Subcutaneous adipose tissue (tissue), 4 donors: Measurements from ENCODE around the gene RPS19BP1. TPM values are rescaled to one million over a fixed set of nuclear protein-coding genes. Genes with fewer than 3 reads are reported as not detected.

ENCODE experiments used
- total RNA-seq, 4 donors: library from RNA; depleted of rRNA; stranded (reverse); fragments of >200 nt; gene quantifications; one replicate each; pipeline ENCODE4 v1.1.0, GENCODE V29; 2016
- TF ChIP-seq, protein P1 (sequence below): fragments of 450-650 bp; IDR thresholded peaks from one replicate; pipeline ENCODE4 v1.5.1; 2016; ENCODE audit warnings: low read depth, mild to moderate bottlenecking, control low read depth, antibody characterized with exemption, moderate library complexity

The RPS19BP1 gene
- total RNA-seq, 4 donors from 2014 or later = 107 to 229 (median 159) TPM

DNA sequence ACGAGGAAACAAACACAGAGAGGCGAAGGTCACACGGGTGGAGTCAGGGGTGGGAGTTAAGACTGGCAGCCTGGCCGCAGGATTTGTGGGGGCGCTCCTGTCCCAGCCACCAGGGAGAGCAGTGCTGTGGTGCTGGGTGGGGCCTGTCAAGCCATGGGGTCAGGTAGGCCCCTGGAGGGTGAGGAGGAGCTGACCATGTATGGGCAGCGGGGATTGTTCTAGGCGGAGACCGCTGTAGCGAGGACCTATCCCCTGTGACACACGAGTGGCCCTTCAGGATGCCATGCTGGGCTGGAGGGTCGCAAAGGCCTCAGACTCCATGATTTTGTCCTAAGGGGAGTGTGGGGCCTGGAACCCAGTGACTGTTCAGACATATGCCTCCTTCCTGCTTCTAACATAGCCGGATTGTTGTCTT, 1.6 kb upstream of the RPS19BP1 start:
- TF ChIP-seq, protein P1, sequence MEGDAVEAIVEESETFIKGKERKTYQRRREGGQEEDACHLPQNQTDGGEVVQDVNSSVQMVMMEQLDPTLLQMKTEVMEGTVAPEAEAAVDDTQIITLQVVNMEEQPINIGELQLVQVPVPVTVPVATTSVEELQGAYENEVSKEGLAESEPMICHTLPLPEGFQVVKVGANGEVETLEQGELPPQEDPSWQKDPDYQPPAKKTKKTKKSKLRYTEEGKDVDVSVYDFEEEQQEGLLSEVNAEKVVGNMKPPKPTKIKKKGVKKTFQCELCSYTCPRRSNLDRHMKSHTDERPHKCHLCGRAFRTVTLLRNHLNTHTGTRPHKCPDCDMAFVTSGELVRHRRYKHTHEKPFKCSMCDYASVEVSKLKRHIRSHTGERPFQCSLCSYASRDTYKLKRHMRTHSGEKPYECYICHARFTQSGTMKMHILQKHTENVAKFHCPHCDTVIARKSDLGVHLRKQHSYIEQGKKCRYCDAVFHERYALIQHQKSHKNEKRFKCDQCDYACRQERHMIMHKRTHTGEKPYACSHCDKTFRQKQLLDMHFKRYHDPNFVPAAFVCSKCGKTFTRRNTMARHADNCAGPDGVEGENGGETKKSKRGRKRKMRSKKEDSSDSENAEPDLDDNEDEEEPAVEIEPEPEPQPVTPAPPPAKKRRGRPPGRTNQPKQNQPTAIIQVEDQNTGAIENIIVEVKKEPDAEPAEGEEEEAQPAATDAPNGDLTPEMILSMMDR = no peak

DNA sequence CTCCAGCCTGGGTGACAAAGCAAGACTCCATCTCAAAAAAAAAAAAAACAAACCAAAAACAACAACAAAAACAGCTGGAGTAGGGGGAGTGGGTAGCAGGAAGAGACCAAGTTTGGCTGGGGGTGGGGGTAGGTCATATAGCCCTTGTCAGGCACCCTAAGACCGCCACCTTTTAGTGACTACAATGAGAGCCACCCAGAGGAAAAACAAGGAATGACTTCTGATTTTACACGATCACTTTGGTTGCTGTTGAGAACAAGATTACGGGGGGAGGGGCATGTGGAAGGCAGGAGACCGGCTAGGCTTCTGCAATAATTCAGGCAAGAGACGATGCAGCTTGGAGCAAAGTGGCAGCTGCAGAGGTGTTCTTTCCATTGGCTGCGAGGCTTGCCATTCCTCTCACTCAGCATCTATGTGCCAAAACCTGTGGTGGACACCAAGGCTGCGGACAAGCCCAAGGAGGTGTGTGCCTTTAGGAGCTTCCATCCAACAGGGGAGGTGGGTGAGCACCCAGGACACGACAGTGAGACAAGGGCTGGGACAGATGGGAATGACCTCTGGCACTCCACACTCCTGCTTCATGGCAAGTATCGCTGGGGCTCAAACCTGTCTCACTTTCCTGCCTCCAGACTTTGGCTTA, 1.7 kb downstream of the RPS19BP1 start:
- TF ChIP-seq, protein P1 = no peak

GRCh38 chr22:39530116-39530515, 2.4 kb downstream of the RPS19BP1 start:
- TF ChIP-seq, protein P1 = no peak

- TF ChIP-seq, protein P1 = no peak
These were observed 3.1 kb downstream of the RPS19BP1 start for GRCh38 chr22:39529487-39529851.

DNA sequence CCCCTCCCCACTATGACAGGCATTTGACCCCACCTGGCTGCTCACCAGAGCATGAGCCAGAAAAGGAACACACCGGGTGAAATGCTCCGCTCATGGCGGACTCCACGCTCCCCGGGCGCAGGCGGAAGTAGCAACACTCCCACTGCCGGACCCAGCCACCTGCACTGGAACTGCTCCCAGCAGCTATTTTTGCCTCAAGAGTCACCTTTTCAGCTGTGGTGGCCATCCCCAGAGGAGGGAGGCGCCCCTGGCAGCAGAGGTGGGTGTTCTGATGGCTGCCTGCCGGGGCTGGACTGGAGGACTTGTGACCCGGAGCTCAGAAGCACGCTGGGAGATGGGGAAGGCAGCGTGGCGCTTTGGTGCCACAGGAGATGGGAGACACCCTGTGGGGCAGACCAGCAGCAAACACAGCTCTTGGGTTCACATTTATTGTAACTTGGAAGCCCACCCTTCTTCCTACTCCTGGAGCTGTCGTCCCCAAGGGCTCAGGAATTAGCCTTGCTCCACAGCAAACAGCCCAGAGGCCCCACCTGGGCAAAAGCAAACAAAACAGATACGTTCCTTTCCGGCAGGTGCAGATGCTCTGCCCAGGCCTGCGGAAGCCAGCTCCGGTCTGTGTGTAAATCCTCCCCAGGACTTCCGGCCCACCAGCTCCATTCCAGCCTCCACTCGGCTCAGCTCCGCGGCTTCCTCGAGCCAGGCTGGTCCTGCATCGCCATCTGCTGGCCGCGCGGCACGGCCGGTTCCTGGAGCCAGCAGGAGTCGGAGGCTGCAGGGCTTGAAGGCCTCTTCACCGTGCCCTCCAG, 3.7 kb downstream of the RPS19BP1 start:
- TF ChIP-seq, protein P1 = no peak

- TF ChIP-seq, protein P1 = no peak
These were observed 4.4 kb downstream of the RPS19BP1 start for GRCh38 chr22:39528080-39528661.

GRCh38 chr22:39527481-39527961, 5.0 kb downstream of the RPS19BP1 start:
- TF ChIP-seq, protein P1 = no peak
